NOMO-1 treated with DMSO at 0.1 percent for 48 hours (cell line): Measurements from ENCODE around the gene GET3.

Experiments used
- DNase-seq: peaks from one replicate; lab custom pipeline; 2025; ENCODE audit not compliant: unreplicated experiment; lab: John Stamatoyannopoulos, UW

Gene GET3

GRCh38 chr19:12778017-12778904, 41.0 kb downstream of the GET3 start:
- DNase-seq = peak; percentile 32

GRCh38 chr19:12778905-12779161, 41.5 kb downstream of the GET3 start:
- no peak for DNase-seq

GRCh38 chr19:12779162-12779993, 42.1 kb downstream of the GET3 start:
- peak; percentile 7 for DNase-seq

GRCh38 chr19:12782174-12782423, 44.8 kb downstream of the GET3 start:
- DNase-seq = no peak

- DNase-seq = peak; percentile 57
Observed at GRCh38 chr19:12782424-12783290, 45.4 kb downstream of the GET3 start.

- no peak for DNase-seq
Observed at GRCh38 chr19:12783291-12783848, 46.1 kb downstream of the GET3 start.

GRCh38 chr19:12783849-12784393, 46.6 kb downstream of the GET3 start:
- no peak for DNase-seq

- no peak for DNase-seq
Observed at GRCh38 chr19:12784394-12784870, 47.1 kb downstream of the GET3 start.

- DNase-seq = peak; percentile 9
Observed at GRCh38 chr19:12784871-12785430, 47.7 kb downstream of the GET3 start.

GRCh38 chr19:12785431-12786031, 48.2 kb downstream of the GET3 start:
- peak; percentile 67 for DNase-seq

- DNase-seq = peak; percentile 67
Observed at GRCh38 chr19:12786141-12786870, 49.0 kb downstream of the GET3 start.

GRCh38 chr19:12786952-12787351, 49.7 kb downstream of the GET3 start:
- DNase-seq = no peak

GRCh38 chr19:12787458-12787857, 50.2 kb downstream of the GET3 start:
- DNase-seq = no peak

GRCh38 chr19:12788042-12788681, 50.9 kb downstream of the GET3 start:
- no peak for DNase-seq

GRCh38 chr19:12788682-12789097, 51.4 kb downstream of the GET3 start:
- DNase-seq = peak; percentile 24

- peak; percentile 36 for DNase-seq
Observed at GRCh38 chr19:12789098-12789903, 52.0 kb downstream of the GET3 start.

GRCh38 chr19:12789904-12790619, 52.8 kb downstream of the GET3 start:
- peak; percentile 96 for DNase-seq
